ENCODE results near the gene VENTX.

DNA sequence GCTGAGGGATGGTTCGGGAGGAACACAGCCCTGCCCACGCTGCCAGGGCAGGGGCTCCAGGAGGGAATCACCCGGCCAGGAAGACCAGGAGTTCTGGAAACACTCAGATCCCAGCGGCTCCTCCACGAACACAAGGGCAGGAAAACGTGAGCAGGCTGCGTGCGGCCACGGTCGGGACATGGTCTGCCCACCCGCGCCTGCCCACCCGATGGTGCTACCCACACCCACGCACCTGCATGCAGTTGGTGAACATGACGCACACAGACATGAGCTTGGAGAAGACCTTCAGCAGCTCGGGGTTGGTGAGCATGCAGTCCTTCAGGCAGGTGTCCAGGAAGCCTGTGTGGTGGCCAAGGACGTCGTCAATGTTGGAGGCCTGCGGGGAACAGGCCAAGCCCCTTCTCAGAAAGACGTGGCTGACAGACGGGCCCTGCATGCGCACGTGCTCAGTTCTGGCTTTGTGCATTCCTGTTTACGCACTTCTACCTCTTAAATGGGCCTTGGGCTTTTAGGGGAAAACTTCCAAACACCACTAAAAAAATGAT, 45.3 kb downstream of the VENTX start:
- TF ChIP-seq, protein P1, sequence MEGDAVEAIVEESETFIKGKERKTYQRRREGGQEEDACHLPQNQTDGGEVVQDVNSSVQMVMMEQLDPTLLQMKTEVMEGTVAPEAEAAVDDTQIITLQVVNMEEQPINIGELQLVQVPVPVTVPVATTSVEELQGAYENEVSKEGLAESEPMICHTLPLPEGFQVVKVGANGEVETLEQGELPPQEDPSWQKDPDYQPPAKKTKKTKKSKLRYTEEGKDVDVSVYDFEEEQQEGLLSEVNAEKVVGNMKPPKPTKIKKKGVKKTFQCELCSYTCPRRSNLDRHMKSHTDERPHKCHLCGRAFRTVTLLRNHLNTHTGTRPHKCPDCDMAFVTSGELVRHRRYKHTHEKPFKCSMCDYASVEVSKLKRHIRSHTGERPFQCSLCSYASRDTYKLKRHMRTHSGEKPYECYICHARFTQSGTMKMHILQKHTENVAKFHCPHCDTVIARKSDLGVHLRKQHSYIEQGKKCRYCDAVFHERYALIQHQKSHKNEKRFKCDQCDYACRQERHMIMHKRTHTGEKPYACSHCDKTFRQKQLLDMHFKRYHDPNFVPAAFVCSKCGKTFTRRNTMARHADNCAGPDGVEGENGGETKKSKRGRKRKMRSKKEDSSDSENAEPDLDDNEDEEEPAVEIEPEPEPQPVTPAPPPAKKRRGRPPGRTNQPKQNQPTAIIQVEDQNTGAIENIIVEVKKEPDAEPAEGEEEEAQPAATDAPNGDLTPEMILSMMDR (conservative IDR thresholded peaks at IDR 0.05; ENCODE audit: low read length) = no peak
- TF ChIP-seq EZH2phosphoT487 (IDR thresholded peaks at IDR 0.05; ENCODE audit: borderline replicate concordance) = no peak

Data from Loucy (cell line).